Hypothalamus (tissue), 51 donors: ENCODE data around the gene NUP210.
"Not testable (repeated sequence)": the region's sequence is repeated elsewhere in the genome, so short reads cannot be mapped to it uniquely, and the experiment has no call there.

Experiments used
- DNase-seq, 51 donors: peaks; one replicate each; lab custom pipeline; 2025; lab: John Stamatoyannopoulos, UW

The NUP210 gene

GRCh38 chr3:13430411-13430875 lies 10.3 kb upstream of the NUP210 start:
- not testable (repeated sequence) for DNase-seq

GRCh38 chr3:13429631-13430291 lies 9.6 kb upstream of the NUP210 start:
- no peak for DNase-seq

DNA sequence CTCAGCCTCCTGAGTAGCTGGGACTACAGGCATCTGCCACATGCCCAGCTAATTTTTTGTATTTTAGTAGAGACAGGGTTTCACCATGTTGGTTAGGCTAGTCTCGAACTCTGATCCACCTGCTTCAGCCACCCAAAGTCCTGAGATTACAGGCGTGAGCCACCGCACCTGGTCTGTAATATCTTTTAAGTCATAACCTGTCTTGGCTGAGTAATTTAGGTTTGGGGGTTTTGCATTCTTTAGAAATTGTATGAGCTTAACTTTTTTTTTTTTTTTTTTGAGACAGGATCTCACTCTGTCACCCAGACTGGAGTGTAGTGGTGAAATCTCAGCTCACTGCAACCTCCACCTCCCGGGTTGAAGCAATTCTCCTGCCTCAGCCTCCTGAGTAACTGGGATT lies 8.6 kb upstream of the NUP210 start:
- not testable (repeated sequence) for DNase-seq

DNA sequence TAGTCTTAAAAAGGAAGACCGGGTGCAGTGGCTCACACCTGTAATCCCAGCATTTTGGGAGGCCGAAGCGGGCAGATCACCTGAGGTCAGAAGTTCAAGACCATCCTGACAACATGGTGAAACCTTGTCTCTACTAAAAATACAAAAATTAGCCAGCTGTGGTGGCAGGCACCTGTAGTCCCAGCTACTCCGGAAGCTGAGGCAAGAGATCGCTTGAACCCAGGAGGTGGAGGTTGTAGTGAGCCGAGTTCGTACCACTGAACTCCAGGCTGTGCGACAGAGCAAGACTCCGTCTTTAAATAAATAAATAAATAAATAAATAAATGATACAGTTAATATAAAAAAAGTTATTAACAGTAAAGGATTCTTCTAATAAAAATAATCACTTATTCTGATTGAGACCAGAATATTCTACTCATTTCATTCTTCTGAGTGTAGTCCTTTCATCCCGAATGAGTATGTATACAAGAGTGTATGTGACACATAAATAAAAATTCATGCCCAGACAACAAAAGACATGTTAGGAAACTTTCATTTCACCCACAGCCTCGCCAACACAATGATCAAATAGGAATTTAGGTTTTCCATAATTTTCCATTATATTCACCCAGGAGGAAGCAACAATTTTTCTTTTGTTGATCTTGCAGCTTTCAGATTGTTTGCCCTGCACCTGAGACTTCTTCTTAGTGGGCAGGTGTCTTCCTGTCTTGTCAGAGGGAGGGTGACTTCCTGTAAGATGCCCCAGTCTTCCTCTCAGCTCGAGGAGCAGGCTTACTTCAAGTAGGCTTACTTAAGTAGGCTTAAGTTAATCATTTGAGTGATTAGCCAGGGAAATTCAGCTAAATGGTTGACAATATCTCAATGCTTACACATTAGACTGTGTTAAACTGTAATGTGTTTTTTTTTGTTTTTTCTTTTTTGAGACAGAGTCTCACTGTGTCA lies 7.8 kb upstream of the NUP210 start:
- DNase-seq = no peak

DNA sequence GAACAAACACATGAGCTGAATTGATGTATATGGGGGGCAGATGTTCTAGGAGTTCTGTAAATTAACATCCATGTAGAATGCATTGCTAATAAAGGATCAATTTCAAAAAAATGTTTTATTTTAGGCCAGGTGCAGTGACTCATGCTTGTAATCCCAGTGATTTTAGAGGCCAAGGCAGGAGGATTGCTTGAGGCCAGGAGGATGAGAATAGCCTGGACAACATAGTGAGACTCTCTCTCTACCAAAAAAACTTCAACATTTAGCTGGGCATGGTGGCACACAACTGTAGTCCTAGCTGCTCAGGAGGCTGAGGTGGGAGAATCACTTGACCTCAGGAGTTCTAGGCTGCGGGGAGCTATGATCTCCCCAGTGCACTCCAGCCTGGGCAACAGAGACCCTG lies 6.5 kb upstream of the NUP210 start:
- no peak for DNase-seq

DNA sequence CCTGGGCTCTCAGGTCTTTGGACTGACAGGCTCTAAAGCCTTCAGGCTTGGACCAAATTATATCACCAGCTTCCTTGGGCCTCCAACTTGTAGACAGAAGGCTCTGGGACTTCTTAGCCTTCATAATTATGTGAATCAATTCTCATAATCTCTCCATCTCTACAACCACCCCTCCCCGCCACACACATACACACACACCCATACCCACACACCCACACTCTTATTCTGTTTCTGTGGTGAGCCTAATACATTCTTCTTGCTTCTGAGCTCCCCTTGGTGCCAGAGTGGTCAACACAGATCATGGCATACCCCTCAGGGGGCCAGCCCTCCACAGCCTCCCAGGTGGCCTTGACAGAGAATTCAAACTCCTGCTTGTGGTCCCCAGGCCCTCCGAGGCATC lies 5.6 kb upstream of the NUP210 start:
- DNase-seq = no peak

DNA sequence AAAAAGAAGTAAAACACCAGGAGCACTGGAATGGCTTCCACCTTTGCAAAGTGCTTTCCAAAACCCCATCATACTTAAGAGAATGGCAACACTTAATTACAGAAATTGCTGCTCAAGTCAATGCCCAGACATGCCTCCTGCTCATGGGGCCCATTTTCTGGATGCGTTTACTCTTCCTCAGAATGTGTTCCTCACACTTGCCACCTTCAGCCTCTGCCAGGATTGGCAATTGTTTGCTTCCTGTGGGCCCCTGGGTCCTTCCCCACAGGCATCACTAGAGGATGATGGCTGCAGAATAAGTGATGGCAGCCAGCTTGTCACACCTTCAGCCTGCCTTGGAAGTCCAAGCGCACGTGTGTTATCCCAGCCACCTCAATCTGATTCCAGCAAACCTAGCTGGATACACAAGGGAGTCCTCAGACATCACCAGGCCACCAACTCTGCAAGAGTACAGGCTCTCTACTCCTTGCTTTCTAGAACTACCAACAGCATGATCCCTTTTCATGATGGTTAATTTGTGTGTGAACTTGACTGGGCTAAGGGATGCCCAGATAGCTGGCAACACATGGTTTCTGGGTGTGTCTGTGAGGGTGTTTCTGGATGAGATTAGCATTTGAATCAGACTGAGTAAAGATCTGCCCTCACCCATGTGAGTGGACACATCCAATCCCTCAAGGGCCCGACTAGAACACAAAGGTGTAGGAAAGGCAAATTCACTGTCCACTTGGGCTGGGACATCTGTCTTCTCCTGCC lies 4.9 kb upstream of the NUP210 start:
- no peak for DNase-seq

- no peak for DNase-seq
Observed at GRCh38 chr3:13424141-13424844, 4.2 kb upstream of the NUP210 start.

DNA sequence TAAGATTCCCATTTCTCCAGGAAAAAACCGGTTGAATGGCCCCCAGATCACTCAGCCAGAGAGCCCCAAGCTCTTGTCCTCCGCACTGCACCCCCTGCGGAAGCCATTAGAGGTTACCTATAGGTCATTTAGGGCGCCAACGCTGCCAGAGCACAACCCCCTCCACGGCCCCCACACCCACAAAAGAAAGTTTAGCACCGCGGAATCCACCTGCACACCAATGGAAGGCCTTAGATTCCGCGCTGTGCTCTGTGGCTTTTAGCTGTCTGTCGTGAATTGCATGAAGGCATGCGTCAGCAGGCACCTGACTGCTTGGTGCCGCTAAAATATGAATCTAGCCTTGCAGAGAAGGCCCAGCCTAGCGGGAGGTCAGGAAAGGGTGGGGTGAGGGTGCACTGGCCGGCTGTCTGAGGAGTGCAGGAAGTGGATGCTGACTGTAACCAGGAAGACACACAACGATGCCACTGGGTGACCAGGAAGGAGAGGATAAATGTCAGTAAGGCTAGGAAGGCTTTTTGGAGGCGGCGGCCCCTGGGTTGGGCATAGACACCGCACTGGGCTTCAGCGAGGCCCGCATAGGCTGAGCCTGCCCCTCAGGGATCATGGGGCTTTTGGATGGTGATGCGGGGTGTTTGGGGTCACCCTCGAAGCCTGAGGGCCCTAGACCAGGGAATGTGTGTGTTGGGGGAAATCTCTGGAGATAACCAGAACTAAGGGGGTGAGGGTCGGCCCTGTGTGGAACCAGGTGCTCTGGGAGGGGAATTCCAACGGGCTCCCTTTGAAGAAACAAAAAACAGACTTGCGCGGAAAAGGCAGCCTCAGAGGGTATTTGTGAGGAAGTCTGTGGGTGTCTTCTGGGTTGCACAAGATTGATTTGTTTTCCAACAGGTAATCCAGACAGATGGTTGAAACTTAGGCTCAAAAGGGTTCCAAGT lies 976 bp upstream of the NUP210 start:
- peak in 3 of 51 donors; percentile 5 to 33 (median 30) for DNase-seq

DNA sequence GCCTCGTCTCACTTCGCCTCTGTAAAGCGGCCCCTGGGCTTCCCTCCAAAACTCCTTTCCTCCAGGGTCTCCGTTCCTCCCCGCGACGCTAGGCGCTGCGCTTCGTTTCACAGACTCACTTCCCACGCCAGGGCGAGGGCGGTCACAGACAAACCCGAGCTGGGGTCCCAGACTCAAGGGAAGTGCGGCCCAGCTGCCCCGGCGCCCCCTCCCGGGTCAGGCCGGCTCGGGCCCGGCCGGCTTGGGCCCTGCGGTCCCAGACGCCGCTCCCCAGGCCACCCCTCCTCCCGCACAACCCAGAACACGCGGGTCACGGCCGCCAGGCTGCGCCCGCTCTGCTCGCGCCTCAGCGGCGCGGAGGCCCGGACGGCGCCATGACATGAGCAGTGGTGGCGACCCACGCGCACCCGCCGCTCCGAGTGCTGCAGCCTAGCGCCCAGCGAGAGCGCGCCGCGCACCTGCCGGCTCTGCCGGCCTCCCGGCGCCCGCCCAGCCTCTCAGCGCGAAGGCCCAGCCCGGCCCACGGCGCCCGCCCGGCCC lies 547 bp downstream of the NUP210 start:
- DNase-seq = peak in 34 of 51 donors; percentile 19 to 72 (median 48)

DNA sequence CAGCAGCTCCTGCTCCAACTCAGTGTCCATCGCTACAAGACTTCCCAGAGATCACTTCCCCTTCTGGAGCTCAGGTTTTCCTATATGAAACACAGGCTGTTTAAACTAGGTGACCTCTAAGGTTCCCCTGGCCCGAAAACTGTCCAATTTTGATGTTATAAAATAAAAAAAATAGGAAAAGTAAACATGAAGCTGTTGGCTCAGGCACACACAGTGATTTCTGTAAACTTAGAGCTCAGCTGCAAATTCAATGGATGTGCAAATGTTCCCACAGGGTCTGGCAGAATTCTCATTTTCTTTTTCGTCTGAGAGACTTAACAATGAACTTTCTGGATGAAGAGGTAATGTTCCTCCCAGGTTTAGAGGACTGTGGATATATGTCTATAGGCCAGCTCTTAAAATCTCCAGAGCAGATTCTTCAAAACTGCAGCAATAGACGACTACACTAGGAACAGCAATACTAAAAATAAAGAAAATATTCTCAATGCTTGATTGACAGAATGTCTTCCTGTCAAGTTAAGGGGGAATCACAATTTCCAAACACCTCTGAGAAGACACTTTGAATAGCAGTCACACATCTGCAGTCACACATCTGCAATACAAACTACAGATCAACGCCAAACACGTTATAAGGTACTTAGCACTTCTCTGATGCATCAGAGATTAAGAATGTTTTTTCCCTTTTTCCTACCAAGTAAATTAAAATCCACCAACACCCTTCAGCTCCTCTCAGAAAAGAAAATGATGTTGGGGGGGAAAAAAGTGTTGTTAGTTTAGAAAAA lies 2.8 kb downstream of the NUP210 start:
- no peak for DNase-seq

DNA sequence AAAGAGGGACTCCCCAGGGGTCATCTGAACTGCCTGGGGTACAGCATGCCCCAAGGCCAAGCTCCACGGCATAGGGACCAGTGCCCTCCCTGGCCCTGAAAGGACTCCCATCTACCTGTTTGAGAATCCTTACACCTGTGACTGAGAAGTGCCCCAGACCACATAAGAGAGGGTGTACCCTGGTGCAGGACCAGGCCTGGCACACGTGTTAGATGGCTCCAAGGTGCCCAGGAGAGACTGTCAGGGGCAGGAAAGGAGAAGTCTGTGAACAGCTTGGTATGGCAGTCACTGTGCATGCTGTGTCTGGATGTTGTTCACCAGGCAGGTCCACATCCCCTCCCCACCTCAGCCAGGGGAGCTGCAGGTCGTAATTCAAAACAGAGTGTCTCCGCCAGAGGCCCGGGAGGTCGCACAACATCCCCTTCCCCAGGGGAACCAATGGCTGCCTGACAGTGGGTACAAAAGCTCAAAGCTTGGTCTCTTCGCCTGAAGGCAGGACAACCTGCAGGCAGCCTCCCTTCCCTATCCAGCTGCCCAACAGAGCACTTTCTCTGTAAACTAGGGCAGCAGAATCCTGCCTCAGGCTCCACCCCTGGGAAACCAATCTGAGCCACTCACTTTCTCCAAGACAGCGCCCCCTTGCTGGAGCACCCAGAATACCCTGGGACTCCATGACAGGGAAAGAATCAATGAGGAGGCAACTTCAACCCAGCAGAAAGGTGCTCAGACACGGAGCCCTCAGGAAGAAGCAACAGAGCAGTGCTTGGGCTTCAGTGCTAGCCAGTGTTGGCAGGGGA lies 3.9 kb downstream of the NUP210 start:
- no peak for DNase-seq

DNA sequence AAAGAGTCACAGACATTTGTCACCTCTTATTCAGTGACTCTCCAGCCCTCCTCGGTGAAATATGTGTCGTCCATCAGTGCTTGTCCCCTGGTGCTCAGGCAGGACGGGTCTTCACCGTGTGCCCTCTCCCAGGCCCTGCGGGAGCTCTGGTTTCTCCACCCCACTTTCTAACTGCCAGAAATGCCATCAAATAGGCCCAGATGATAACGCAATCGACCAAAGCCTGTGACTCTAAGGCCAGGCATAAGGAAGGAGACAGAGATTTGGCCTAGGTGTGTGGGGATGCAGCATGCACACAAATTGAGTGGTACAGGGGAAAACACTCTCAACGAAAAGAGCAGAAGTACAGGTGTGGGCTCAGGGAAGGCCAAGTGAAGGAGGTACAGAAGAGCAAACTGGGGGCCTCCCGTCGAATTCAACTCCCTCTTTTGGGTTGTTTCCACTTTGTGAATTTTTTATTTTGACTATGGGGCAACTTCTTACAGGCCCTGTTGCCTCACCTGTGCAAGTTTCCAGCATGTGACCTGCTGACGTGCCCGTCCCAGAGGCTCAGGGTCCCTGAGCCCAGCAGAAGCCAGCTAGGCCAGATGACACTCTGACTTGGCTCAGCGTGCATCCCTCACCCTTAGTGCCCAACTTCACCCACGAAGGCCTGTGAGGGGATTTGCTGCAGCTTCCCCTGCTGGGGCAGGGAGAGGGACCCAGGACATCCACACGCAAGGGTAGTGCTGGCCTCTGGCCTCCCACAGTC lies 4.7 kb downstream of the NUP210 start:
- DNase-seq = no peak

DNA sequence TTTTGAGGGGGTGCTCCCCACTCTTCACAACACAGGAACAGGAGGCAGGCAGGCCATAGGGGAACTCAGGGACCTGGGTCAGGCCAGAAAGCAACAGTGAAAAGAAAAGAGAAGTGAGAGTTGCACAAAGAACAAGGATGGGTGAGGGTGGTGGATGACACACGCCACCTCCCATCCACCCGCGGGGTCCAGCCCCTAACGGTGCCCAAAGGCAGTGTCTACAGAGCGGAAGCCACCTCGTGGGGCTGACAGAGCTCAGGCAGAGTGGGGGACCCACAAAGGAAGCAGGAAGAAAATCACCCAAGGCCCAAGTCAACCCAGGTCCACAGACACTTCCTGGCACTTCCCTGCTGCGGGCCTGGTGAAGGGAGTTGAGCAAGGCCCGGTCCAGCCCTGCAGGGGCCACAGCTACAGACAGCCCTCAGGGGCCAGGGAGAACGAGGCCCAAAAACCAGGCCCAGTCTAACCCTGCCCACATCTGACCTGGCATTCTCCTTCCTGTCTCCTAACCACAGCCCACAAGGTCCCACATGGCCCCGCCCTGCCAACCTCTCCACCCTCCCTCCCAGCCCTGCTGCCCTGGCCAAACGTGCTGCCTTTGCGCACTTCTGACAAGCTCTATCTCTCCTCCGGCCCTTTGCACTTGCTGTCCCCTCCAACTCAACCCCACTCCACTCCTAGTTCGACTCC lies 5.9 kb downstream of the NUP210 start:
- peak in 16 of 51 donors; percentile 8 to 61 (median 27) for DNase-seq

DNA sequence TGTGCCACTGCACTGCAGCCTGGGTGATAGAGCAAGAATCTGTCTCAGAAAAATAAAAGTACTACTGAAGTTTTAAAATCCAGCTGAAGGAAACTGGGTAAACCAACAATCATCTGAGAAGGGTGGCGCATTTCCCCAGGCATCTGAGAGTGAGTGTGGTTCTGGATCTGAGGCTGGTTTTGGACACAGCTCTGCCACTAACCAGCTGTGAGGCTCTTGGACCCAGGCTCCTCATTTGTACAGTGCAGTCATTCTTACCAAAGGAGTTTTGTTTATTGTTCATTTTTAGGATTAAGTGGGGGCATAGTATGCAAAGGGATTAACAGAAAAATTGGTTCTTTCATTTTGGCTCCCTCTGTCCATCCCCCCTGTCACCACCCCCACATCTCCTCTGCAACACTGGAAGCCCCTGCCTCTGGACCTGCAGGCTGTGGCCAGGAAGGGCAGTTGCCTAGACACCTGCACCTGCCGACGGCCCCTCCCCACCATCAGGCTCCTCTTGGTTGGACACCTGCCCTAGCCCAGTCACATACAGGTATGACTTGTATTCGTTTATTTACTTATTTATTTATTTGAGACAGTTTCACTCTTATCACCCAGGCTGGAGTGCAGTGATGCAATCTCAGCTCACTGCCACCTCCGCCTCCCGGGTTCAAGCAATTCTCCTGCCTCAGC lies 8.8 kb downstream of the NUP210 start:
- DNase-seq = peak in 8 of 51 donors; percentile 3 to 42 (median 18)
